ENCODE measurements around the gene TRIM17. TPM values are rescaled to one million over a fixed set of nuclear protein-coding genes. Genes with fewer than 3 reads are reported as not detected.

The TRIM17 gene
- total RNA-seq, 1 experiment from 2014 or later, result not detected

DNA sequence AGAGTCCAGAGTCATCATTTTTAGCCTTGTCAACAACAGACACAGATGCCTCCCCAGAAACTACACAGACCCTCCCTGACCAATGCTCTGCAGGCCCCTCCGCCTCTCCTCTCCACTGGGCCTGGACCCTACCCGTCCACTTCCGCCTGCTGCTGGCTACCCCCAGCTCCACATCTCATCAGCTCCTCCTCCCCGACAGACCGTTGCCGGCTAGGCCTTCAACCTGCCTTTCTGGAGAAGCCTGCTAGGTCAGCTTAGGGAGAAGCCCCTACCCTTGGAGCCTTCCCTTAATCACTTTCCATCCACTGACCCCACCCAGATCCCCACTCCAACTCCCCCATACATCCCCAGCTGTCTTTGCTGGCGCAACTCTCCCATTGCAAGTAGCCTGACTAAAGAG lies 1.4 kb downstream of the TRIM17 start:
- Histone ChIP-seq H3K9me2 (replicated peaks; ENCODE audit: low read length) (no peaks in the 10 kb centered on the region), H3K9me3 (ENCODE audit: low read length) (no peaks in the 10 kb centered on the region), H3K9ac (ENCODE audit: low read length) (no peak overlapping the region), H3K4me3 (ENCODE audit: low read length) (no peak overlapping the region), H3F3A (ENCODE audit: low read length, unreplicated experiment) (no peaks in the 10 kb centered on the region), H3K4me1 (ENCODE audit: insufficient read depth, low read length) (peaks cover 14% of the 10 kb centered on the region), H3K4me2 (ENCODE audit: low read length) (no peak overlapping the region), H3K27me3 (ENCODE audit: low read length) (no peaks in the 10 kb centered on the region), H2AFZ (ENCODE audit: low read length) (no peak overlapping the region), H3K36me3 (ENCODE audit: low read depth, low read length) (no peaks in the 10 kb centered on the region), H4K20me1 (ENCODE audit: low read length) (no peaks in the 10 kb centered on the region), H3K79me2 (ENCODE audit: low read length) (no peaks in the 10 kb centered on the region), H3K27ac (ENCODE audit: low read length) (no peak overlapping the region)
- intact Hi-C loops (cut with micrococcal nuclease), result no loop called here
- no peak for ATAC-seq
- POLR2A ChIA-PET (ENCODE audit: unreplicated experiment), result interaction anchor here (0.6 kb wide), 1 partner anchor 8 kb away, joined by 28 read pairs; the partner anchor contains the start of gene TRIM11
- CTCF ChIA-PET, result no interaction called here
- no TSS peak for BruUV-seq (replicated peaks)
- no peak for DNase-seq
- no peak for TF ChIP-seq EZH2 (IDR thresholded peaks at IDR 0.05; ENCODE audit: low read length, unreplicated experiment)
- TF ChIP-seq, protein P1, sequence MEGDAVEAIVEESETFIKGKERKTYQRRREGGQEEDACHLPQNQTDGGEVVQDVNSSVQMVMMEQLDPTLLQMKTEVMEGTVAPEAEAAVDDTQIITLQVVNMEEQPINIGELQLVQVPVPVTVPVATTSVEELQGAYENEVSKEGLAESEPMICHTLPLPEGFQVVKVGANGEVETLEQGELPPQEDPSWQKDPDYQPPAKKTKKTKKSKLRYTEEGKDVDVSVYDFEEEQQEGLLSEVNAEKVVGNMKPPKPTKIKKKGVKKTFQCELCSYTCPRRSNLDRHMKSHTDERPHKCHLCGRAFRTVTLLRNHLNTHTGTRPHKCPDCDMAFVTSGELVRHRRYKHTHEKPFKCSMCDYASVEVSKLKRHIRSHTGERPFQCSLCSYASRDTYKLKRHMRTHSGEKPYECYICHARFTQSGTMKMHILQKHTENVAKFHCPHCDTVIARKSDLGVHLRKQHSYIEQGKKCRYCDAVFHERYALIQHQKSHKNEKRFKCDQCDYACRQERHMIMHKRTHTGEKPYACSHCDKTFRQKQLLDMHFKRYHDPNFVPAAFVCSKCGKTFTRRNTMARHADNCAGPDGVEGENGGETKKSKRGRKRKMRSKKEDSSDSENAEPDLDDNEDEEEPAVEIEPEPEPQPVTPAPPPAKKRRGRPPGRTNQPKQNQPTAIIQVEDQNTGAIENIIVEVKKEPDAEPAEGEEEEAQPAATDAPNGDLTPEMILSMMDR (conservative IDR thresholded peaks at IDR 0.05; ENCODE audit: low read depth, low read length), result no peak
- no peak for TF ChIP-seq EZH2phosphoT487 (IDR thresholded peaks at IDR 0.05; ENCODE audit: borderline replicate concordance, low read length)

DNA sequence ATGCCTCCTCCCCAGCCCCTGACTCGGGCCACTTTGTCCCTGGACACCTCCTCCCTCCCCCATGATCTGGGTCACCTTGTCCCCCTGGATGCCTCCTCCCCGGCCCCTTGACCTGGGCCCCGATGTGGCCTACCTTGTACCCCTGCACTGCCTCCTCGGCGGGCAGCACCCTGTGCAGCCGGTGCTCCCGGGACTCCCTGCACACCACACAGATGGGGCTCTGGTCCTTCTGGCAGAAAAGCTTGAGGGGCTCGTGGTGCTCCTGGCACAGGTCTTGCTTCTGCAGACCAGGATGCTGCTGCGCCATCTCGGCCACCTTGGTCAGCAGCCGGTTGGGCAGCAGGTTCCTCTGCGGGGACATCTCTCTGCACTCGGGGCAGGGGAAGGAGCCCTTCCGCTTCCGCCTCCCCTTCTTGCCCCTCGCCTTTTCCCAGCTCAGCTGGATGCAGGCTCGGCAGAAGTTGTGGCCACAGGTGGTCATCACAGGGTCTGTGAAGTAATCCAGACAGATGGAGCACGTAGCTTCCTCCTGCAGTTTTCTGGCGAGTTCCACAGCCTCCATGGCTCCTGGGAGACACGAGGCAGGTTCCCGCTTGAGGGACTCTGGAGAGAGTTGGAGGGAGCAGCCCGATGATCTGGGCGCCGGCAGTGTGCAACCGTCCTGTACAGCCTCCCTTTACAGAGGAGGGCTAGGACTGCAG lies 2.0 kb downstream of the TRIM17 start:
- TF ChIP-seq, protein P1 (conservative IDR thresholded peaks at IDR 0.05; ENCODE audit: low read depth, low read length), result no peak
- TF ChIP-seq EZH2 (IDR thresholded peaks at IDR 0.05; ENCODE audit: low read length, unreplicated experiment) (no peak), EZH2phosphoT487 (IDR thresholded peaks at IDR 0.05; ENCODE audit: borderline replicate concordance, low read length) (no peak)

More for the DNA sequence above, 2.0 kb downstream of the TRIM17 start:
- DNase-seq, result no peak
- Histone ChIP-seq H3K9ac (ENCODE audit: low read length) (no peak overlapping the region), H3K27ac (ENCODE audit: low read length) (no peak overlapping the region), H3K9me2 (replicated peaks; ENCODE audit: low read length) (no peaks in the 10 kb centered on the region), H3K4me3 (ENCODE audit: low read length) (no peak overlapping the region), H3K27me3 (ENCODE audit: low read length) (no peaks in the 10 kb centered on the region), H3F3A (ENCODE audit: low read length, unreplicated experiment) (no peaks in the 10 kb centered on the region), H2AFZ (ENCODE audit: low read length) (no peak overlapping the region), H3K4me2 (ENCODE audit: low read length) (no peak overlapping the region), H3K36me3 (ENCODE audit: low read depth, low read length) (no peaks in the 10 kb centered on the region), H3K79me2 (ENCODE audit: low read length) (no peaks in the 10 kb centered on the region), H3K9me3 (ENCODE audit: low read length) (no peaks in the 10 kb centered on the region), H3K4me1 (ENCODE audit: insufficient read depth, low read length) (peaks cover 14% of the 10 kb centered on the region), H4K20me1 (ENCODE audit: low read length) (no peaks in the 10 kb centered on the region)
- intact Hi-C loops (cut with micrococcal nuclease), result no loop called here
- BruUV-seq (replicated peaks), result no TSS peak
- ChIA-PET POLR2A (ENCODE audit: unreplicated experiment) (interaction anchor here (0.6 kb wide), 1 partner anchor 8 kb away, joined by 28 read pairs; the partner anchor contains the start of gene TRIM11), CTCF (no interaction called here)
- no peak for ATAC-seq

All from PC-3 (cell line).